ENCODE results near the gene GBF1. TPM values are rescaled to one million over a fixed set of nuclear protein-coding genes. Genes with fewer than 3 reads are reported as not detected.

GBF1 gene
- total and polyA plus RNA-seq, 4 donors, result 6.0 to 27.2 (median 15.2) TPM

GRCh38 chr10:102266670-102267069 lies 21.3 kb downstream of the GBF1 start:
- DNase-seq (ENCODE audit: low spot score), result no peak
- Histone ChIP-seq H3K27ac (ENCODE audit: low read depth in 1 of 2, low read length in 2 of 2) (no peak overlapping the region), H3K4me1 (ENCODE audit: control insufficient read depth in 4 of 4, insufficient read depth in 4 of 4, low read length in 3 of 4) (peaks cover 0 to 5% (median 2%) of the 10 kb centered on the region in 4 donors), H3K27me3 (ENCODE audit: control insufficient read depth in 4 of 4, insufficient read depth in 4 of 4, low read length in 3 of 4) (no peaks in the 10 kb centered on the region), H3K36me3 (ENCODE audit: control insufficient read depth in 4 of 4, insufficient read depth in 3 of 4, low read depth in 1 of 4, low read length in 3 of 4) (peaks cover 0 to 13% (median 3%) of the 10 kb centered on the region in 4 donors), H3K9me3 (ENCODE audit: control insufficient read depth in 4 of 4, low read length in 3 of 4) (no peaks in the 10 kb centered on the region), H3K9ac (ENCODE audit: low read depth in 1 of 2, low read length in 2 of 2) (no peak overlapping the region), H3K4me3 (ENCODE audit: low read depth in 1 of 3, low read length in 3 of 3) (no peak overlapping the region)
- WGBS, result 98% methylated on average over 3 of the region's 3 CpGs
- TF ChIP-seq GABPA (IDR thresholded peaks at IDR 0.05 in 1 of 2, conservative IDR thresholded peaks at IDR 0.05 in 1 of 2), result no peak
- TF ChIP-seq FOXA1 (IDR thresholded peaks at IDR 0.05), result no peak
- no peak for TF ChIP-seq ZBTB33 (IDR thresholded peaks at IDR 0.05)
- no peak for TF ChIP-seq HNF4G (IDR thresholded peaks at IDR 0.05)

GRCh38 chr10:102267748-102268147 lies 22.4 kb downstream of the GBF1 start:
- Histone ChIP-seq H3K4me1 (ENCODE audit: control insufficient read depth in 4 of 4, insufficient read depth in 4 of 4, low read length in 3 of 4) (peaks cover 0 to 5% (median 2%) of the 10 kb centered on the region in 4 donors), H3K36me3 (ENCODE audit: control insufficient read depth in 4 of 4, insufficient read depth in 3 of 4, low read depth in 1 of 4, low read length in 3 of 4) (peaks cover 0 to 7% (median under 1%) of the 10 kb centered on the region in 4 donors), H3K27me3 (ENCODE audit: control insufficient read depth in 4 of 4, insufficient read depth in 4 of 4, low read length in 3 of 4) (no peaks in the 10 kb centered on the region), H3K9me3 (ENCODE audit: control insufficient read depth in 4 of 4, low read length in 3 of 4) (no peaks in the 10 kb centered on the region), H3K4me3 (ENCODE audit: low read depth in 1 of 3, low read length in 3 of 3) (no peak overlapping the region), H3K9ac (ENCODE audit: low read depth in 1 of 2, low read length in 2 of 2) (no peak overlapping the region), H3K27ac (ENCODE audit: low read depth in 1 of 2, low read length in 2 of 2) (no peak overlapping the region)
- DNase-seq (ENCODE audit: low spot score), result no peak
- TF ChIP-seq RAD21 (IDR thresholded peaks at IDR 0.05) (no peak), REST (IDR thresholded peaks at IDR 0.05) (no peak), ZBTB33 (IDR thresholded peaks at IDR 0.05) (no peak), JUND (IDR thresholded peaks at IDR 0.05) (no peak), NR2F2 (IDR thresholded peaks at IDR 0.05) (no peak), RXRA (IDR thresholded peaks at IDR 0.05) (no peak), EGR1 (IDR thresholded peaks at IDR 0.05; ENCODE audit: low read depth in 2 of 2) (no peak), GABPA (IDR thresholded peaks at IDR 0.05 in 1 of 2, conservative IDR thresholded peaks at IDR 0.05 in 1 of 2) (no peak), FOXA1 (IDR thresholded peaks at IDR 0.05) (no peak), ATF3 (IDR thresholded peaks at IDR 0.05) (no peak), HNF4A (conservative IDR thresholded peaks at IDR 0.05) (no peak), TAF1 (conservative IDR thresholded peaks at IDR 0.05) (no peak), MAX (IDR thresholded peaks at IDR 0.05) (no peak), SP1 (IDR thresholded peaks at IDR 0.05) (no peak)
